Germinal center (tissue), 1 donor: ENCODE measurements around the gene B3GNT2.
A peak's percentile ranks its signal among the peaks of the same experiment; 100 is the strongest.
"Not testable (repeated sequence)": the region's sequence is repeated elsewhere in the genome, so short reads cannot be mapped to it uniquely, and the experiment has no call there.

ENCODE experiments used
- DNase-seq: peaks from one replicate; pipeline ENCODE4 v3.0.0; 2012; ENCODE audit warnings: mixed read lengths, low spot score

The B3GNT2 gene

DNA sequence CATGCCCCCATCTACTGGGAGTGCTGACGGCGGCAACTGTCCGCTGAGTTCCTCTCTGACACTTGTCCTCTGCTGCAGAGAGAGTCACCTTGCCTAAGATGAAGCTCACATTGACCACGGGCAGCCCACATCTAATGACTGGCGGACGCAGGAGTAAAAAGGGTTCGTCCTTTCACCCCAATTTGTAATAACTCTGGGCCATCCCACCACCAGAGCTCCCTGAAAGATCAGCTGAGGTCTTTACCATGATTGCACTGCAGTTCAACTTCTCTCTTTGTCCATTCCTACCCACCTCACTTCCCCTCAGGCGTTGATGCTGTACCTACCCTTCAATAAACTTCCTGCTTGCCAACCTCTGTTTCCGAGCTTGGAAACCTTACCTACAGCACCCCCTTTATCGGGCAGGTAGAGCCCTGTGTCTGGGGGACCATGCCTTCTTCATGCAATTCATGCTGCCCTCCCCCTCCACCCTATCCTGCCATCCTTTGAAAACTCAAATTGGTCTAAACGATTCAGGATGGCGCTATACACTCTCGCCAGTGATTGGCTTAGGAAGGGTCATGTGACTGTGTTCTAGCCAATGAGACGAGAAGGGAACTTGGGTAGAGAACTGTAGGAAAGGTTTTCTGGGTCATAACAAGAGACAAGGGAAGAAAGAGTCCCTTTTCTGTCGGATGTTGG lies 10.3 kb upstream of the B3GNT2 start:
- no peak for DNase-seq

DNA sequence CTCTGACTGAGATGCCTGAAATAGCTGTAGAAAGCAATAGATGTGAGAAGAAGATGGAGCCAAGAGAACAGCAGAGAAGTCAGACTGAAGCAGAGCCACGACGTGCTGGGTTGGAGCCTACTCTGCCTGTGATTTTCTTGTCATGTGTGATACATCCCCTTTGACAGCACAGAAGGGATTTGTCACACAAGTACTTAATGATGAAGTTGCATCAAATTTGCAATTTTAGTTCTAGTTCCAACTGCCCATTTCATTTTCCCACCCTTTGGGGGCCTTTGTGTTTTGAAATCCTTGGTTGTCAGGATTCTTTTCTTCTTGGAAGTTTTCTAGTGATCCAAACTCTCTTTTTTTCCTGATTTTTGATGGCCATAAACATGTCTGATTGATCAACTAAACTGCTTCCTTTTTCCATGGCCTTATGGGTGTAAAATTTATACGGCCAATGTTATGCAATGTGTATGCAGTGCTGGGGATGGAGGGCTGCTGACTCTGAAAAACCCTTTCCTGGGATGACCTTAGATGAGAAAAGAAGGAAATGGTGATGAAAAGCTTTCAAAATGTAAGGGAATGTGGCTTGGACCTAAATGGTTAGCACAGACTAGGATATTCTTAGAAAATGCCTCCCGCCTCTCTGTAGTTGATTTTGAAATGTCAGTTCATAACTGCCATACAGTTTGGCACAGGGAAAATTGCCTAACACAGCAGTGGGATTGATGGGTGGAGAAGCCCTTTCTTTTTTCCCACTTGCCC lies 9.6 kb upstream of the B3GNT2 start:
- no peak for DNase-seq

GRCh38 chr2:62187246-62187645 lies 8.7 kb upstream of the B3GNT2 start:
- no peak for DNase-seq

DNA sequence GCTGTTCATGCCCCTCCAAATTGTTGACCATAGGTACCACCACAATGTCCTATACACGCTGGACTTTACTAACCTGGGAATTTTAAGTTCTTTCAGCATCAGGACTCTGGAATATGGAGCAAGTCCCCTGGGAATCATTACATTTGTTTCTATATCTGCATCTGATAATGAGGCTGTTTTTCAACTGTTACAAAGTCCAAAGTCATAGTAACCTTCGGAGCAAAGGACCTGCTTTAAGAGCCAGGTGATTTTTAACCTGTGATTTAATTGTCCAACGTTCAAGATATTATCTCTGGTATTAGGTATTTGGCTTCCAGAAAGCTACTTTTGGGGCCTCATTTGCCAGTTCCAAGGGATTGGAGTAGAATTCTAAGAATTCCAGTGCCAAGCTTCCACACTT lies 7.5 kb upstream of the B3GNT2 start:
- no peak for DNase-seq

DNA sequence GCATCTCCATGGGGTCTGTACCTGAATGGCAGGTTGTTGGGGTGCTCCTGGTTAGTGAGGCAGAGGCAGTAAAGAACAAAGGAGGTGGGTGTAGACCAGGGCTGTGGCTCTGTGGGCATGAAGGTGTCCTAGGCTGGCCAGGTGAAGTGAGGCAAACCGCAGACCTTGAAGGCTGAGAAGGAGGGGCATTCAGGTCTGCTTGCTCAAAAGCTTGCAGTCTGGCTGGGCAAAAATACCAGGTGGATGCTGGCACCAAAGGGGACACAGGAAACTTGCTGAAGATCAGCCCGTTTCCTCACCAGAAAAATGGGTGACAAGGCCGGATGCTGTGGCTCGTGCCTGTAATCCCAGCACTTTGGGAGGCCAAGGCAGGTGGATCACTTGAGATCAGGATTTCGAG lies 6.7 kb upstream of the B3GNT2 start:
- no peak for DNase-seq

- no peak for DNase-seq
These were observed 3.1 kb upstream of the B3GNT2 start for GRCh38 chr2:62192811-62193210.

DNA sequence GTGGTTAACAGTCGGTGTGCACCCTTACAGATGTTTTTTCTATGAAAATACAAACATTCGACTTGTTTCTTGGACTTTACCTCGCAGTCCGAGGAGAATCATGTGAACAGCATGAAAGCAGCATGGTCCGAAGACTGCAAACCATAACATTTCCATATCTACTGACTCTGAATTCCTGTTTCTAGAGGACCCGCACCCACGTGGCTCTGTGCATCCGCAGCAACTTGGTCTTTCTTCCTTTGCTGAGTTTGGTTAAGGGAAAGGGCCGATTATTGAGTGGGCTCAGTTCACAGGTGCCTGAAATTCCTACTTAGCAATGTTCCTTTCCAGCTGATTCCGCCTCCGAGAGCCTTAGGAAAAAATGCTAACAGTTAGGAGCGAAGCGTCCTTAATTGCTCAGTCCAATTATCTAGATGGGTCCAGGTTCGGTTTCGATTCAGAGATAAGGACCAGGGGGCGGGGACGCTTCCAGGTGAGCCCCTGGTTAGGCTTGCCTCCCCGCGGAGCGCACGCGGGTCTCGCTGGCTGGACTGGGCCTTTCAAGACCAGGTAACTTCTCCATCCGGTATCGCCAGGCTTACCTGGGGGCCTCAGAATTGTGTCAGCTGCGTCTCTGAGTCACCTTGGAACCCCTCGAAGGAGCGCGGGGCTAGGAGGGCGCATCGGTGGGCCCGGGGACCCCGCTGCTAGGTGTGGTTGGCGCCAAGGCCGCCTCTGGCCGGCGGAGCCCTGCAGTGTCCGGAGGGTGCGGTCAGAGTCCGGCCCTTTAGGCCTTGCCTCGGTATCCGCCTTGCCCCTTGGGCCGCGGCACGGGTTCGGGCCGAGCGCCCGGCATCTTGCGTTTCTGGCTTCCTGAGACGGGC lies 1.1 kb upstream of the B3GNT2 start:
- no peak for DNase-seq

DNA sequence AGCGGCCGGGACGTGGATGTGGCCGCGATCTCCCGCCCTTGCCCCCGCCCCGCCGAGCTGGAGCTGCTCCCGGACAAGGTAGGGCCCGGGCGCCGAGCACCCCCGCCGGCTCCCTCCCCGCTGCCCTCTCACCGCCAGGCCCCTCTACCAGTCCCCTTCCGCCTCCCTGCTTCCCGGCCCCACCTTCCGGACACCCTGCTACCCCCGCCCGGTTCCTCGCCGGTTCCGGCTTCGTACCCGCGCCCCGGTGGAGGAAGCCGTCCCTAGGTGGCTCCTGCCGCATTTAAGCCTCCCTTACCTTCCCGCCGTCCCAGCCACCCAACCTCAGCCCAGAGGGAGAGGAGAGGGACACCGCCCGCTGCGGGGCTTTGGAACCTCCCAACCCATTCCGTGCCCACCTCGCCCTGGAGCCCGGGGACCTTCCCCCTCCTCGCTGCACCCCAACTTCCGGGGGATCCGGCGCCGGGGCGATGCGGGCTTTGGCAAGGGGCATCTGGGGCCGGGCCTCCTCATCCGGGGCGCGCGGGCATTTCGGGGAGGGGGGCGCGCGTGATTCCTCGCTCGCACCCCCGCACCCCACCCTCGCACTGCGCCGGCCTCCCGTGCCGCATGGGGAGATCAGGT lies 475 bp downstream of the B3GNT2 start:
- peak; percentile 61 for DNase-seq

DNA sequence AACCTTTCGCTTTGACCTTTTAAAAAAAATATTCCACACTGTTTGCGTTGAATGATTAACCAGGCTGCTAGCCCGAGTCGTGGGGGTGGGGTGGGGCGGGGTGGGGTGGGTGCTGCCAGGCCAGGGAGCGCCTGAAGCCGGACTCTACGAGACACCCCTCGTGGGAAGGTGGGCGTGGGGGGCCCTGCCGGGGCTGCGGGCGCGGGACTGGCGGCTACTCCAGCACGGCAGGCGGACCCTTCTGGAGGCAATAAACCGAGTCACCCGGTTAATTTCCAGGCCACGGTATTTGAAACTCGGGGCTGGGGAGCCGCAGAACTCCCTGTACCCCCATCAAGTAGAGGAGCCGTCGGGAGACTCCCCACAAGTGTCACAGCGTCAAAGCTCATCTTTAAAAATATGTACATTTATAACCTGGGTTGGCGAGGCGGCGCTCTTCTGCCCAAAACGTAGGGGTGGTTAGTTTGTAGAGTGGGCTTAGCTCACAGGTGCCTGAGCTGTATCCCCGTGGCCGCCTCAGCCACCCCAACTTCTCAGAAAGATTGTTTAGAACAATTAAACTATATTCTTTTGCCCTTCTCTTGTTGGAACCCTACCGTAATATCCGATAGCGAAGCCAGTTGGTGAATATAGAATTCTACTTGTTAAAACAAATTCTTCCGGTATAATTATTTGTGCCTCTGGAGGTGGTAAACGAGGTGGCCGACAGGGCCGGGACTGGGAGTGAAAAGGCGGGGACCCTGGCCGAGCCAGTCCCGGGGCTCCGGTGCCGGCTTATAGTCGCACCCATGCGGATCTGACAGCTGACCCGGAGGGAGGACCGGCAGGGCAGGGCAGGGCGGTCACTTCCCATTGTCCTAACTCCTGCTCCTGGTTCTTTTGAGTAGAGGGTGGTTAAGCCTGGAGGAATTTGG lies 1.4 kb downstream of the B3GNT2 start:
- peak; percentile 42 for DNase-seq

DNA sequence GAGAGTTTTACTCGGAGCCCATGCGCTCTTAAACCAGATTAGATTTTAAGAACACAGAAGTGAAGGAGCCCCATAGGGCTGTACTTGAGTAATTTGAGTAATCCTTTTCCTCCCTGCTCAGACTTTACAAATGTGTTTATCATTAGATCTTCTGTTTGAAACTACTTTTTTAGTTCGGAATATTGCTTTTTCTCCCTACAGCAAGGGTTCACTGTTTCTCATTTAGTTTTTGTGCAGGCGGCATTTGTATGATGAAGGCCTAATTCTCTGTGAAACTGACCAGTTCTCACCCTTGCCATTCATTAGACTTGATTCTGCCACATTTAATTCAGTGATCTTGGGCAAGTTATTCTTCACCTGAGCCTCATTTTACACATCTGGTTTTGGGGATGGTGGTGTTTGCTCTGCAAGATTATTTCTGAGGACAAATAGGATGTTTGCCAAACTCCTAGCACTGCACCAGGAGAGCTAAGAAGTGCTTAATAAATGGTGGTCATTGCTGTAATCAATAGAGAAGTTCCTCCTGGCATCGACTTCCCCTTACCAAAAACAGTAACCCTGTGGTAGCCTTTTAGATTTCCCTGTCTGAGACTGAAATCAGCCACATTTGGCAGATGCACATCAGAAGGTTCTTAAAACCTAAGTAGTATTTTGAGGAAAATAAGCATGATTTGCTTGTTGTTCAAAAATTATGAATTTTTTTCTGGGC lies 2.2 kb downstream of the B3GNT2 start:
- DNase-seq: no peak

DNA sequence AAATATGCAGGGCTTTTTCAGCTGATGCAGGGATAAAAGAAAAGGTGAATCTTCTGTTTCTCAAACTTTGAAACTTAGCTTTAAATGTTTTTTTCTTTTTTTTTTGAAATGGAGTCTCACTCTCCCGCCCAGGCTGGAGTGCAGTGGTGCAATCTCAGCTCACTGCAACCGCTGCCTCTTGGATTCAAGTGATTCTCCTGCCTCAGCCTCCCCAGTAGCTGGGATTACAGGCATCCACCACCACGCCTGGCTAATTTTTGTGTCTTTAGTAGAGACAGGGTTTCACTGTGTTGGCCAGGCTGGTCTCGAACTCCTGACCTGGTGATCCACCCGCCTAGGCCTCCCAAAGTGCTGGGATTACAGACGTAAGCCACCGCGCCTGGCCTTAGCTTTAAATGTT lies 2.9 kb downstream of the B3GNT2 start:
- not testable (repeated sequence) for DNase-seq

DNA sequence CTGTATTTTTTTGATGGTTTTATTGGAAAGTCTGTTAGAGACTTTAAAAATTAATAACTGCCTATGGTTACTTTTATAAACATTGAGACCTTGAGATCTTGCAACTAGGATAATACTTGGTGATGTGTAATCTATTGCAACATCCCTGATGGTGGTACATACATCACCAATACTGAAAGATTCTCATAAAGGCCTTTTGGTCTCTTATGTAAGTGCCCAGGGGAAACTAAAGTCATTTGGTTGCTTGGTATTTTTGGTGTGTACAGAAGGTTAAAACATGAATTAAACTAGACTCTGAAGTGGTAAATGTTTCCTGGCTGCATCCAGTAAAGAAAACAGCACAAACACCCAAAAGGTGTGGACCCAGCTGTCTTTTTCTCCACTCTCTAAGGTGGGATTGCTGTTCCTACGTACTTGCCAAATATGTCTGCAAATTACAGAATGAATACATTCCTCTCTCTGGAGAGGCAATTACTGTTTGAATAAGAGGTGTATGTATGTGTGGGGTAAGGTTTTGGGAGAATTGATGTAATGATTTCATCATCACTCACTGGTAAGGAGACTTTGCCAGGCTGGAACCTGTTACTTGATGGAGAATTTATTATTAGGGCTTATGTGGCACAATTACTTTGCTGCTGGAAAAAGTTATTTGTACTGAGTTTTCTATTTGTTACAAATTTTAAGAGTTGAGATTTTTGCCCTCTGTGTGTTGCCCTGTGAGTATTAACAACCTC lies 3.6 kb downstream of the B3GNT2 start:
- DNase-seq: no peak

DNA sequence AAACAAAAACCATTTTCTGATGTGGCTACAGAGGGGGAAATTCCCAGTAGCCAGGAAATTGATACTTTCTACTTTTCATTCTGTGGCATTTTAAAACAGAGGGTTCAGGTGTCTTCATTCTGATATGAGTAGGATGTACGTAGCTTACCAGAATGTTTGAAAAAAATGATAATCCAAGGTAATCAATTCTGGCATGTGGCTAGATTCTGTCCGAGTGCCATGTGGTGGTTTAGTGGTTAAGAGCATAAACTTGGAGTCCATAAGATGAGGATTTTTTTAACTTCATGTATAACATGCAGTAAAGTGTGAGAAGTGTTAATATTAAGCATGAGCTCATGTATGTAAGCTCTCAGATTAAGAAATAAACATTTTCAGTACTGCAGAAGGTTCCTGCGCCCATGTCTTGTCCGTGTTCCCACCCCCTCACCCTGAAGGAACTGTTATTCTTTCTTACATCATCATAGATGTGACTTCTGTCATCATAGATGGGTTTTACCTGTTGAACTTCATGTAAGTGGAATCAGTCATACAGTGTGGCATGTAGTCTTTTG lies 4.5 kb downstream of the B3GNT2 start:
- no peak for DNase-seq

GRCh38 chr2:62200868-62201267 lies 5.0 kb downstream of the B3GNT2 start:
- no peak for DNase-seq

DNA sequence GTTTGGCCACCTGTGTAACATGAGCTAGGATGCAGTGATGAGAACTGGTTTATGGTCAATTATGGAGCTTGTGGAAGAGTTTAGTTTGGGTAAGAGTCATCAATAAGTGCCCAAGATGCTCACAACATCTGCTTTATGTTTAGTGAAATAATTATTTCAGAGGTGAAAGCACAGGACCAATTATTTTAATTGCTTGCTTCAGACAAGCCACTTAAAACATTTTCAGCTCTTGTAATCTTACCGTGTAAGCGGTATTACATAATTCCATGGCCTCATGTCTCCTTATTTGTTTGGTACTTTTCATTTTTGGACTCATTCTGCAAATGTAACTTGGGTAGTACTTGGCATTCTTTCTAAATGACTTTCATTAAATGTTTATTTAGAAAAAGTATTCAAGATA lies 5.4 kb downstream of the B3GNT2 start:
- no peak for DNase-seq

- no peak for DNase-seq
These were observed 6.3 kb downstream of the B3GNT2 start for GRCh38 chr2:62202019-62202722.

DNA sequence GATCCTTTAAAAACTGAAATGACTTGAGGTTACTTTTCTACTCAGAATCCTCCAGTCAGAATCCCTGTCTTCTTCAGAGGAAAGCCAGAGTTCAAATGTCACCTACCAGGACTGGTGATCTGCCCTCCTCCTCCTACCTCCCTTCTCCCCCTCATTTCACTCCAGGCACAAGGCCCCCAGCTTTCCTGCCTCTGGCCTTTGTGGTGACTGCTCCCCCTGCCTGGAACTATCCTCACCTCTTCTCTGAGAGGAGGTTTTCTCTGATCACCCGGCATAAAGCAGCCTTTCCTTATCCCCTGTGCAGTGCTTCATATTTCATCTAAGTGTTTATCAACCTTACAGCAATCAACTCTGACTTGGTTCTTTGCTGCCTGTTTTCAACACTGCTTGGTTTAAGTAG lies 6.8 kb downstream of the B3GNT2 start:
- DNase-seq: no peak

- no peak for DNase-seq
These were observed 7.5 kb downstream of the B3GNT2 start for GRCh38 chr2:62203459-62203858.

DNA sequence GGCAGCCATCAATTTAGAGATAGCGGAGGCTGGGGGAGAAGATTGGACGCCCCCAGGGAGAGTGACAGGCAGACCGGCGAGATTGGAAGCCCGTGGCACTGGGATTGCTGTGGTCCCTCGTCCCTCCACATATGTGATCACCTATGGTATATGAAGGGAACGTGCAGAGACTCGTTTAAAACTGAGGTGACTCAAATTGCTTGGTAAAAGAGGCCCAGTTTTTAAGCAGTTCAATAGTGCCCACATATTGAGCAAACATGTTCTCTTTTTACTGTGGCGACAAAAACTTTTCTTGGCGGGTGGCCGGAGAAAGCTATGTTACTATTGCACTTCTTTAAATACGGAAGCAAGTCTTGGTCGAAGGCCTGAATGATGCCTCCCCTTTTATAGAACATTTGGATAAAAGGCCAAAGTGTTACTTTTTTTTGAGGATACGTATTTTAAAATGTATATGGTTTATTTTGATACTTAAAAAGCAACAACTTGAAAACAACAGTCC lies 9.1 kb downstream of the B3GNT2 start:
- no peak for DNase-seq
